Osteoblast (primary cell): ENCODE data around the gene OR11L1. TPM values are rescaled to one million over a fixed set of nuclear protein-coding genes. Genes with fewer than 3 reads are reported as not detected.

Experiments used
- DNase-seq: peaks from one replicate; pipeline ENCODE4 v3.0.0; 2011; ENCODE audit warnings: low spot score, mixed read lengths; ENCODE audit not compliant: insufficient read length; ENCODE audit errors: missing footprints
- H2AFZ ChIP-seq: 2 replicates; pipeline ENCODE4 v1.6.0; 2011; ENCODE audit warnings: mild to moderate bottlenecking, low read length
- H3K27ac ChIP-seq: 2 replicates; pipeline ENCODE4 v1.5.1; 2011; ENCODE audit warnings: mild to moderate bottlenecking, low read depth, low read length, moderate library complexity
- H3K27me3 ChIP-seq: 2 replicates; pipeline ENCODE4 v1.6.0; 2012; ENCODE audit warnings: mild to moderate bottlenecking, control low read depth, inconsistent platforms, low read length, moderate library complexity; ENCODE audit not compliant: insufficient read depth
- H3K36me3 ChIP-seq: 2 replicates; pipeline ENCODE4 v1.5.1; 2011; ENCODE audit warnings: mild to moderate bottlenecking, low read length, control low read depth, moderate library complexity; ENCODE audit not compliant: insufficient read depth
- H3K4me1 ChIP-seq: 2 replicates; pipeline ENCODE4 v1.5.1; 2011; ENCODE audit warnings: mild to moderate bottlenecking, low read length, control low read depth, moderate library complexity; ENCODE audit not compliant: insufficient read depth
- H3K4me2 ChIP-seq: 2 replicates; pipeline ENCODE4 v1.6.0; 2011; ENCODE audit warnings: mild to moderate bottlenecking, low read length; ENCODE audit not compliant: insufficient read depth
- H3K4me3 ChIP-seq: fragments of 200-600 bp; sonication (generic); 3 replicates; pipeline ENCODE4 v1.5.1; 2012; ENCODE audit warnings: mild to moderate bottlenecking, low read length, inconsistent platforms; ENCODE audit not compliant: insufficient read depth
- H3K79me2 ChIP-seq: 2 replicates; pipeline ENCODE4 v1.6.0; 2012; ENCODE audit warnings: mild to moderate bottlenecking, low read length, control low read depth, inconsistent platforms; ENCODE audit not compliant: insufficient read depth
- H3K9me3 ChIP-seq: 2 replicates; pipeline ENCODE4 v1.5.1; 2011; ENCODE audit warnings: low read depth, low read length, control low read depth
- H4K20me1 ChIP-seq: 2 replicates; pipeline ENCODE4 v1.6.0; 2012; ENCODE audit warnings: mild to moderate bottlenecking, low read length, control low read depth; ENCODE audit not compliant: insufficient read depth
- total RNA-seq: library from RNA; depleted of rRNA; stranded (reverse); fragments of >200 nt; gene quantifications from 2 replicates; pipeline ENCODE4 v1.2.3, GENCODE V29; 2012
- TF ChIP-seq, protein P1 (sequence below): IDR thresholded peaks from 2 replicates; pipeline ENCODE4 v1.5.1; 2011; ENCODE audit warnings: mild to moderate bottlenecking, low read depth, low read length, moderate library complexity; ENCODE audit errors: extremely low read depth

Gene OR11L1
- total RNA-seq, 1 donor, result not detected

- H2AFZ ChIP-seq, result no peak overlapping the region
- H3K79me2 ChIP-seq, result no peaks in the 10 kb centered on the region
- H3K36me3 ChIP-seq, result no peaks in the 10 kb centered on the region
- no peak overlapping the region for H3K4me3 ChIP-seq
- no peaks in the 10 kb centered on the region for H4K20me1 ChIP-seq
- no peak overlapping the region for H3K4me2 ChIP-seq
- no peaks in the 10 kb centered on the region for H3K27me3 ChIP-seq
- H3K9me3 ChIP-seq, result no peaks in the 10 kb centered on the region
- TF ChIP-seq, protein P1, sequence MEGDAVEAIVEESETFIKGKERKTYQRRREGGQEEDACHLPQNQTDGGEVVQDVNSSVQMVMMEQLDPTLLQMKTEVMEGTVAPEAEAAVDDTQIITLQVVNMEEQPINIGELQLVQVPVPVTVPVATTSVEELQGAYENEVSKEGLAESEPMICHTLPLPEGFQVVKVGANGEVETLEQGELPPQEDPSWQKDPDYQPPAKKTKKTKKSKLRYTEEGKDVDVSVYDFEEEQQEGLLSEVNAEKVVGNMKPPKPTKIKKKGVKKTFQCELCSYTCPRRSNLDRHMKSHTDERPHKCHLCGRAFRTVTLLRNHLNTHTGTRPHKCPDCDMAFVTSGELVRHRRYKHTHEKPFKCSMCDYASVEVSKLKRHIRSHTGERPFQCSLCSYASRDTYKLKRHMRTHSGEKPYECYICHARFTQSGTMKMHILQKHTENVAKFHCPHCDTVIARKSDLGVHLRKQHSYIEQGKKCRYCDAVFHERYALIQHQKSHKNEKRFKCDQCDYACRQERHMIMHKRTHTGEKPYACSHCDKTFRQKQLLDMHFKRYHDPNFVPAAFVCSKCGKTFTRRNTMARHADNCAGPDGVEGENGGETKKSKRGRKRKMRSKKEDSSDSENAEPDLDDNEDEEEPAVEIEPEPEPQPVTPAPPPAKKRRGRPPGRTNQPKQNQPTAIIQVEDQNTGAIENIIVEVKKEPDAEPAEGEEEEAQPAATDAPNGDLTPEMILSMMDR, result no peak
- no peak for DNase-seq
- H3K4me1 ChIP-seq, result no peaks in the 10 kb centered on the region
- no peak overlapping the region for H3K27ac ChIP-seq
Observed at GRCh38 chr1:247845693-247846017, 4.0 kb upstream of the OR11L1 start.

DNA sequence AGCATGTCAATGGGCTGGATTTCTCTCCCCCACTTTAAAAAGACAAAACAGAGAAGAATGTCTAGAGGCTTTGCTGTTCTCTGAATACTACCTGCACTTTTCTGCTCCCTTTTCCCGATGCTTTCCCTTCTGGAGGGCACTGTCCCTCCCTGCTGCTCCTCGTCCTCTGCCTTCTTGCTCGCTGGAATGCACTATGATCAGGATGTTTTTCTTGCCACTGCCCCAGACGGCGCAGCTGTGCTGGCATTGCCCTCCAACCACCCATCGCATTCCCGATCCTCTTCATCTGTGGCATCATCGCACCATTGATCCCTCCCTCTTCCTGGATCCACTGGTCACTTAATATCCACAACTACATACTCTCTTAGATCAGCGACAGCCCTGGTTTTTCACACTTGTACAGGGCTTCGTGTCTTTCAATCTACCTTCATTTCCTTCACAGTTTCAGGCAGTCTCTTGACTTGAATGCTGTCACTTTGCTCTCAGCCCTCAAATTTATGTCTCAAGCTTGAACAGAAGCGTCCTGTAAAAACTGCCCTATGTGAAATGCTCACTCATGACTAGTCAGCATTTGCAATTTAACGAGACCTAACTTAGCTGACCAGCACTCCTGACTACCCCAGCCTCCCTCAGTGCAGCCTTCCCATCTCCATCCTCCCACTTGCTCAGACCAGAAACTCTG, 3.5 kb upstream of the OR11L1 start:
- H3K79me2 ChIP-seq, result no peaks in the 10 kb centered on the region
- H3K9me3 ChIP-seq, result no peaks in the 10 kb centered on the region
- H3K36me3 ChIP-seq, result no peaks in the 10 kb centered on the region
- H3K4me2 ChIP-seq, result no peak overlapping the region
- DNase-seq, result no peak
- no peaks in the 10 kb centered on the region for H3K4me1 ChIP-seq
- TF ChIP-seq, protein P1, result no peak
- no peaks in the 10 kb centered on the region for H3K27me3 ChIP-seq
- no peak overlapping the region for H3K27ac ChIP-seq
- H4K20me1 ChIP-seq, result no peaks in the 10 kb centered on the region
- no peak overlapping the region for H2AFZ ChIP-seq
- H3K4me3 ChIP-seq, result no peak overlapping the region

- no peaks in the 10 kb centered on the region for H3K4me1 ChIP-seq
- H3K36me3 ChIP-seq, result no peaks in the 10 kb centered on the region
- H3K27ac ChIP-seq, result no peak overlapping the region
- TF ChIP-seq, protein P1, result no peak
- H3K4me2 ChIP-seq, result no peak overlapping the region
- H3K27me3 ChIP-seq, result no peaks in the 10 kb centered on the region
- no peaks in the 10 kb centered on the region for H3K9me3 ChIP-seq
- no peak for DNase-seq
- no peak overlapping the region for H3K4me3 ChIP-seq
- no peak overlapping the region for H2AFZ ChIP-seq
- no peaks in the 10 kb centered on the region for H3K79me2 ChIP-seq
- H4K20me1 ChIP-seq, result no peaks in the 10 kb centered on the region
Observed at GRCh38 chr1:247843411-247843810, 1.7 kb upstream of the OR11L1 start.

- DNase-seq, result no peak
- no peaks in the 10 kb centered on the region for H4K20me1 ChIP-seq
- H3K4me2 ChIP-seq, result no peak overlapping the region
- TF ChIP-seq, protein P1, result no peak
- no peaks in the 10 kb centered on the region for H3K27me3 ChIP-seq
- H3K36me3 ChIP-seq, result no peaks in the 10 kb centered on the region
- H3K9me3 ChIP-seq, result no peaks in the 10 kb centered on the region
- no peaks in the 10 kb centered on the region for H3K4me1 ChIP-seq
- no peak overlapping the region for H3K4me3 ChIP-seq
- no peak overlapping the region for H3K27ac ChIP-seq
- no peaks in the 10 kb centered on the region for H3K79me2 ChIP-seq
- no peak overlapping the region for H2AFZ ChIP-seq
Observed at GRCh38 chr1:247840818-247841217, 878 bp downstream of the OR11L1 start.
